Neural progenitor cell (in vitro differentiated cells): Measurements from ENCODE around the gene OR11A1. TPM values are rescaled to one million over a fixed set of nuclear protein-coding genes. Genes with fewer than 3 reads are reported as not detected.

Experiments
- DNase-seq: peaks from one replicate; pipeline ENCODE4 v3.0.0-alpha.2; 2016; ENCODE audit warnings: low spot score
- H2AFZ ChIP-seq: fragments of 200-600 bp; sonication (generic); replicated peaks from 2 replicates; pipeline ENCODE4 v1.6.1; 2016; ENCODE audit warnings: antibody characterized with exemption
- H3F3A ChIP-seq: fragments of 200-600 bp; sonication (generic); 2 replicates; pipeline ENCODE4 v1.6.1; 2016; ENCODE audit warnings: antibody characterized with exemption, low read depth
- H3K27ac ChIP-seq: fragments of 200-600 bp; sonication (generic); 2 replicates; pipeline ENCODE4 v1.5.1; 2016; ENCODE audit warnings: mild to moderate bottlenecking
- H3K27me3 ChIP-seq: fragments of 200-600 bp; sonication (generic); 2 replicates; pipeline ENCODE4 v1.6.1; 2016; ENCODE audit warnings: mild to moderate bottlenecking, moderate library complexity
- H3K36me3 ChIP-seq: fragments of 200-600 bp; sonication (generic); 2 replicates; pipeline ENCODE4 v1.5.1; 2016
- H3K4me1 ChIP-seq: fragments of 200-600 bp; sonication (generic); 2 replicates; pipeline ENCODE4 v1.6.1; 2016; ENCODE audit warnings: mixed run types
- H3K4me2 ChIP-seq: fragments of 200-600 bp; sonication (generic); 2 replicates; pipeline ENCODE4 v1.6.1; 2016
- H3K4me3 ChIP-seq: fragments of 200-600 bp; sonication (generic); 2 replicates; pipeline ENCODE4 v1.5.1; 2016
- H3K79me2 ChIP-seq: fragments of 200-600 bp; sonication (generic); 2 replicates; pipeline ENCODE4 v1.6.1; 2016; ENCODE audit warnings: low read depth
- H3K9ac ChIP-seq: fragments of 200-600 bp; sonication (generic); 2 replicates; pipeline ENCODE4 v1.6.1; 2016
- H3K9me3 ChIP-seq: fragments of 200-600 bp; sonication (generic); 2 replicates; pipeline ENCODE4 v1.5.1; 2016; ENCODE audit warnings: low read depth
- H4K20me1 ChIP-seq: fragments of 200-600 bp; sonication (generic); 2 replicates; pipeline ENCODE4 v1.6.1; 2016; ENCODE audit warnings: low read depth
- H3K27ac Mint-ChIP-seq: 3 replicates; pipeline ENCODE4 v1.8.0; 2021; ENCODE audit warnings: mixed read lengths
- H3K27me3 Mint-ChIP-seq: 2 replicates; pipeline ENCODE4 v1.8.0; 2022; ENCODE audit warnings: low read depth, mild to moderate bottlenecking, inconsistent platforms, moderate library complexity, mixed read lengths; ENCODE audit not compliant: insufficient read depth
- H3K36me3 Mint-ChIP-seq: 3 replicates; pipeline ENCODE4 v1.8.0; 2021; ENCODE audit warnings: mixed read lengths
- H3K4me1 Mint-ChIP-seq: 3 replicates; pipeline ENCODE4 v1.8.0; 2021; ENCODE audit warnings: mixed read lengths
- H3K4me3 Mint-ChIP-seq: 3 replicates; pipeline ENCODE4 v1.8.0; 2021; ENCODE audit warnings: mild to moderate bottlenecking, moderate library complexity, mixed read lengths
- H3K9me3 Mint-ChIP-seq: 3 replicates; pipeline ENCODE4 v1.8.0; 2020; ENCODE audit warnings: mixed read lengths
- CTCF ChIP-seq: fragments of 200-600 bp; sonication (generic); IDR thresholded peaks from 2 replicates; pipeline ENCODE4 v1.5.1; 2017; ENCODE audit warnings: antibody characterized with exemption, mild to moderate bottlenecking
- EZH2 ChIP-seq: fragments of 200-600 bp; sonication (generic); IDR thresholded peaks from 2 replicates; pipeline ENCODE4 v1.6.1; 2017; ENCODE audit warnings: antibody characterized with exemption, mild to moderate bottlenecking, moderate library complexity
- EZH2phosphoT487 ChIP-seq: fragments of 200-600 bp; sonication (generic); IDR thresholded peaks from 2 replicates; pipeline ENCODE4 v1.6.1; 2017; ENCODE audit warnings: antibody characterized with exemption
- total RNA-seq: library from RNA; depleted of rRNA; stranded (reverse); fragments of >200 nt; gene quantifications from 2 replicates; pipeline ENCODE4 v1.2.3, GENCODE V29; 2015; ENCODE audit warnings: low replicate concordance

OR11A1 gene
- total RNA-seq, 1 donor from 2014 or later = not detected

GRCh38 chr6:29403801-29404200, 53.1 kb downstream of the OR11A1 start:
- Histone ChIP-seq H3K79me2 (no peaks in the 10 kb centered on the region), H3K9me3 (no peaks in the 10 kb centered on the region), H3F3A (no peaks in the 10 kb centered on the region), H3K4me1 (no peaks in the 10 kb centered on the region), H4K20me1 (no peaks in the 10 kb centered on the region), H3K36me3 (no peaks in the 10 kb centered on the region), H3K27ac (no peak overlapping the region), H3K9ac (no peak overlapping the region), H3K4me2 (no peak overlapping the region), H3K27me3 (no peaks in the 10 kb centered on the region), H2AFZ (no peak overlapping the region), H3K4me3 (no peak overlapping the region)
- H3K27ac Mint-ChIP-seq = no peak overlapping the region
- TF ChIP-seq EZH2 = no peak
- no peak for TF ChIP-seq CTCF
- no peak for TF ChIP-seq EZH2phosphoT487
- no peaks in the 10 kb centered on the region for H3K27me3 Mint-ChIP-seq
- no peak for DNase-seq
- no peaks in the 10 kb centered on the region for H3K9me3 Mint-ChIP-seq
- H3K4me3 Mint-ChIP-seq = no peak overlapping the region
- no peaks in the 10 kb centered on the region for H3K36me3 Mint-ChIP-seq
- H3K4me1 Mint-ChIP-seq = no peaks in the 10 kb centered on the region

- Histone ChIP-seq H3F3A (no peaks in the 10 kb centered on the region), H3K4me2 (no peak overlapping the region), H3K4me1 (no peaks in the 10 kb centered on the region), H3K4me3 (no peak overlapping the region), H3K27ac (no peak overlapping the region), H3K9ac (no peak overlapping the region), H3K9me3 (no peaks in the 10 kb centered on the region), H4K20me1 (no peaks in the 10 kb centered on the region), H3K79me2 (no peaks in the 10 kb centered on the region), H3K36me3 (no peaks in the 10 kb centered on the region), H2AFZ (no peak overlapping the region), H3K27me3 (no peaks in the 10 kb centered on the region)
- DNase-seq = no peak
- H3K27me3 Mint-ChIP-seq = no peaks in the 10 kb centered on the region
- no peaks in the 10 kb centered on the region for H3K9me3 Mint-ChIP-seq
- no peaks in the 10 kb centered on the region for H3K4me1 Mint-ChIP-seq
- H3K36me3 Mint-ChIP-seq = no peaks in the 10 kb centered on the region
- TF ChIP-seq EZH2phosphoT487 (no peak), CTCF (no peak), EZH2 (no peak)
- no peak overlapping the region for H3K27ac Mint-ChIP-seq
- H3K4me3 Mint-ChIP-seq = no peak overlapping the region
These were observed 57.3 kb downstream of the OR11A1 start for GRCh38 chr6:29399525-29399924.

- no peaks in the 10 kb centered on the region for H3K4me1 Mint-ChIP-seq
- no peaks in the 10 kb centered on the region for H3F3A ChIP-seq
- no peaks in the 10 kb centered on the region for H4K20me1 ChIP-seq
- no peaks in the 10 kb centered on the region for H3K4me1 ChIP-seq
- no peak within 1 kb of the TSS for H3K4me3 Mint-ChIP-seq
- no peak within 1 kb of the TSS for H2AFZ ChIP-seq
- no peaks in the 10 kb centered on the region for H3K27me3 Mint-ChIP-seq
- no peaks in the 10 kb centered on the region for H3K36me3 ChIP-seq
- no peaks in the 10 kb centered on the region for H3K79me2 ChIP-seq
- DNase-seq = no peak
- H3K4me2 ChIP-seq = no peak within 1 kb of the TSS
- no peaks in the 10 kb centered on the region for H3K27me3 ChIP-seq
- H3K9me3 ChIP-seq = no peaks in the 10 kb centered on the region
- no peak within 1 kb of the TSS for H3K9ac ChIP-seq
- H3K27ac Mint-ChIP-seq = no peak within 1 kb of the TSS
- H3K4me3 ChIP-seq = no peak within 1 kb of the TSS
- H3K27ac ChIP-seq = no peak within 1 kb of the TSS
- H3K36me3 Mint-ChIP-seq = no peaks in the 10 kb centered on the region
- no peak for TF ChIP-seq CTCF
- no peaks in the 10 kb centered on the region for H3K9me3 Mint-ChIP-seq
These were observed 61.5 kb downstream of the OR11A1 start, which contains the start of gene OR12D2 for GRCh38 chr6:29395331-29395730. Gene OR12D2 (plus strand): TSS chr6:29395631. CDS start chr6:29396700, 1,069 bp downstream.
